ENCODE data around the gene ZNF335. TPM values are rescaled to one million over a fixed set of nuclear protein-coding genes. Genes with fewer than 3 reads are reported as not detected.
"Not testable (repeated sequence)": the region's sequence is repeated elsewhere in the genome, so short reads cannot be mapped to it uniquely, and the experiment has no call there.

Gene ZNF335
- total and polyA plus RNA-seq, 9 donors = 3.5 to 25.7 (median 15.7) TPM

DNA sequence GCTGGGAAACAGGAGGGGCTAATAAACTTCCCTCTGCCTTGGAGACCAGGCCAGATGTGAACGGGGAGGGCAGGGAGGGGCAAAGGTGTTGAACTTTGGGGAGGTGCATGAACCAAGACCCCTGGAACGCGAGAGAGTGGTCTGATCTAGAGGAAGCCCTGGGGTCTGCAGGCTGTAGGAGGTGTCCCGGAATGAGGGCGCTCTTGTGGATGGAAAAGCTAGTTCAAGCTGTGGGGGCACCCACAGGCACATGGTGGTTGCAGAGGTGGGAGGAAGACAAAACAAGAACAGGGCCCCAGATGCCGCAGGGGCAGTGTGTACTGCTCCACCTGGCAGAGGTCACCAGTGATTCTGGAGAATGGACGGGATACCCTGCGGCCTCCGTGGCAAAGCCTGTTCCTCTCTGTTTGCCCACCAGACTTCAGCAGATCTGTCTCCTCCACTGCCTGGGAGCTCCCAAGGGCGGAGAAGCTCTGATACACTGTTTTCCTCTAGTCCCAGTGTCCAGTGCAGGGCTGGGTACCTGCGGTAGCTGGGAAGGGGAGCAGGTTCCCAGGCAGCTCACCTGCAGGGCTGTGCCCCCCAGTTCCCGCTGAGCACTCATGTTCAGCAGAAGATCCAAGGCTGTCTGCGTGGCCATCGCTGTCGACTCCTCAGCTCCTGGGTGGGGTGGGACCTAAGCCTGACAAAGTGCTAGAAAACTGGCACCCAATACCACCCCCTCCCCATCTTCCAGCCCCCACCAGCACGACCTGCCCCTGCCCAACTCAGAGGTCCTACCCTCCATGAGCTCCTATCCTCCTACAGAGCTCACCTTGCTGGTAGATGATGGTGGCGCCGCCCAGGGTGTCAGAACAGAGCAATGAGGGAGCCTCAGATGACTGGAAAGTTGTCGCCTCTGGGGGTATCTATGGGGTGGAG lies 14.7 kb downstream of the ZNF335 start:
- H3K27me3 ChIP-seq = no peaks in the 10 kb centered on the region
- no peaks in the 10 kb centered on the region for H3K9me3 ChIP-seq
- TF ChIP-seq, protein P1, sequence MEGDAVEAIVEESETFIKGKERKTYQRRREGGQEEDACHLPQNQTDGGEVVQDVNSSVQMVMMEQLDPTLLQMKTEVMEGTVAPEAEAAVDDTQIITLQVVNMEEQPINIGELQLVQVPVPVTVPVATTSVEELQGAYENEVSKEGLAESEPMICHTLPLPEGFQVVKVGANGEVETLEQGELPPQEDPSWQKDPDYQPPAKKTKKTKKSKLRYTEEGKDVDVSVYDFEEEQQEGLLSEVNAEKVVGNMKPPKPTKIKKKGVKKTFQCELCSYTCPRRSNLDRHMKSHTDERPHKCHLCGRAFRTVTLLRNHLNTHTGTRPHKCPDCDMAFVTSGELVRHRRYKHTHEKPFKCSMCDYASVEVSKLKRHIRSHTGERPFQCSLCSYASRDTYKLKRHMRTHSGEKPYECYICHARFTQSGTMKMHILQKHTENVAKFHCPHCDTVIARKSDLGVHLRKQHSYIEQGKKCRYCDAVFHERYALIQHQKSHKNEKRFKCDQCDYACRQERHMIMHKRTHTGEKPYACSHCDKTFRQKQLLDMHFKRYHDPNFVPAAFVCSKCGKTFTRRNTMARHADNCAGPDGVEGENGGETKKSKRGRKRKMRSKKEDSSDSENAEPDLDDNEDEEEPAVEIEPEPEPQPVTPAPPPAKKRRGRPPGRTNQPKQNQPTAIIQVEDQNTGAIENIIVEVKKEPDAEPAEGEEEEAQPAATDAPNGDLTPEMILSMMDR (IDR thresholded peaks at IDR 0.05) = no peak
- TF ChIP-seq POLR2A (IDR thresholded peaks at IDR 0.05) (no peak), EP300 (IDR thresholded peaks at IDR 0.05) (no peak)
- H3K4me3 ChIP-seq = no peak overlapping the region
- H3K36me3 ChIP-seq = no peaks in the 10 kb centered on the region
- peak in 4 of 5 donors; percentile 12 to 28 (median 17) for DNase-seq
- intact Hi-C loops (cut with DNase I) = loop anchor here in 1 of 4 donors (5.0 kb wide), 1 partner anchor 65 kb away; the partner anchor contains the start of genes CTSA and NEURL2
- H3K4me1 ChIP-seq (ENCODE audit: insufficient read depth) = no peaks in the 10 kb centered on the region
- WGBS, 3 donors = 69 to 73% (median 71%) methylated on average over 19 of the region's 19 CpGs
- H3K27ac ChIP-seq = no peak overlapping the region

DNA sequence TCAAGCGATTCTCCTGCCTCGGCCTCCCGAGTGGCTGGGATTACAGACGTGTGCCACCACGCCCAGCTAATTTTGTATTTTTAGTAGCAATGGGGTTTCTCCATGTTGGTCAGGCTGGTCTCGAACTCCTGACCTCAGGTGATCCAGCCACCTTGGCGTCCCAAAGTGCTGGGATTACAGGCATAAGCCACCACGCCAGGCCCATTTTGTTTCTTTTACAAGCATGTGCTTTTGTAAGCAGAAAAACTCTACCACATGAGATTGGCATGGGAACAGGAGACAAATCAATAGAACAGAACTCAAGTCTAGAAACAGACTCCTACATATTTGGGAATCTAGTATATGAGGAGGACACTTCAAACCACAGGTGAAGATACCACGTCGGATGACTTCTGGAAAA lies 15.7 kb downstream of the ZNF335 start:
- not testable (repeated sequence) for H3K9me3 ChIP-seq; H3K27me3 ChIP-seq; H3K36me3 ChIP-seq; H3K4me1 ChIP-seq (ENCODE audit: insufficient read depth); H3K4me3 ChIP-seq; H3K27ac ChIP-seq
- 85 to 86% (median 86%) methylated on average over 10 of the region's 10 CpGs for WGBS, 3 donors
- intact Hi-C loops (cut with DNase I) = loop anchor here in 1 of 4 donors (5.0 kb wide), 1 partner anchor 64 kb away; the partner anchor contains the start of genes CTSA and NEURL2
- peak in 4 of 5 donors; percentile 5 to 13 (median 12) for DNase-seq

DNA sequence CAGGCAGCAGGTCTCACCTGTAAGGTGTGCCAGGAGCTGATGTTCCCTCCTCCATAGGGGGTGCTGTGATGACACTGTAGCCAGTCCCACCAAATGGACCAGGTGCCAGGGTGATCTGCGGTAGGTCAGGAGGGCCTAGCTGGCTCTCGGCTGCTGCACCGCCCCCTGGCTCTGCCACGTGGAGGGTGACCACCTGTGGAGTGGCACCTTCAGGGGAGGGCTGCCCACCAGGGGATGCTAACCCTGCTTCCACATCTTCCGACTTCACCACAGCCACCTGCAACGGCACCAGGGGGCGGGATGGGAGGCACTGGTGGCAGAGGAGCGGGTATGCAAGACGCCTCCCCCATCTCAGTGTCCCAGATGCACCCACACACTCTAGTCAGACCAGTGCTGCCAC lies 18.3 kb downstream of the ZNF335 start:
- Histone ChIP-seq H3K4me3 (no peak overlapping the region), H3K27ac (no peak overlapping the region), H3K27me3 (no peaks in the 10 kb centered on the region), H3K4me1 (ENCODE audit: insufficient read depth) (no peaks in the 10 kb centered on the region), H3K36me3 (no peaks in the 10 kb centered on the region), H3K9me3 (no peaks in the 10 kb centered on the region)
- intact Hi-C loops (cut with DNase I) = loop anchor here in 2 of 4 donors (5.0 kb wide), 2 partner anchors 131 to 546 kb away; partner anchors contain the start of gene DBNDD2 (in 1 of the 2)
- TF ChIP-seq, protein P1 (IDR thresholded peaks at IDR 0.05) = no peak
- TF ChIP-seq EP300 (IDR thresholded peaks at IDR 0.05) (no peak), POLR2A (IDR thresholded peaks at IDR 0.05) (no peak)
- 83 to 87% (median 83%) methylated on average over 5 to 9 of the region's 9 CpGs for WGBS, 3 donors
- DNase-seq = peak in 2 of 5 donors; percentile 21 to 37

DNA sequence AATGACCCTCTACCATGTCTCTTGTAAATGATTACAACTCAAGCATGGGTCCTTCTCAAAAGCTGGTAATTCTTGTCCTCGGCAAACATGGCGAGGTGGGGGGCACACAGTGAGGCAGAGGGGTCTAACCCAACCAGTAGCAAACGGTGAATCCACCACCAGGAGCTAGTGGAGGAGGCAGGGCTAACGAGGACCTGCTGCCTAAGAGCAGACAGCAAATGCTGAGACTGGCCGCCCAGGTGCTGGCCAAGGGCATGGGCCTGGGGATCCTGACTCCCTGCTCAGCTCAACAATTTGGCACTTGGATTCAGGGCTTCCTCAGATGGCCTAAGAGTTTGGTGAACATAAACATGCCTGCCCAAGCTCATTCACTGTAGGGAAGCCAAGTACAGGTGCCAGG lies 19.1 kb downstream of the ZNF335 start:
- TF ChIP-seq POLR2A (IDR thresholded peaks at IDR 0.05) (no peak), EP300 (IDR thresholded peaks at IDR 0.05) (no peak)
- TF ChIP-seq, protein P1 (IDR thresholded peaks at IDR 0.05) = no peak

More for the DNA sequence above, 19.1 kb downstream of the ZNF335 start:
- no peak overlapping the region for H3K4me3 ChIP-seq
- H3K36me3 ChIP-seq = no peaks in the 10 kb centered on the region
- H3K27me3 ChIP-seq = no peaks in the 10 kb centered on the region
- WGBS, 3 donors = 88 to 96% (median 92%) methylated on average over 5 of the region's 5 CpGs
- no peak overlapping the region for H3K27ac ChIP-seq
- DNase-seq = no peak
- H3K9me3 ChIP-seq = no peaks in the 10 kb centered on the region
- intact Hi-C loops (cut with DNase I) = loop anchor here in 2 of 4 donors (5.0 kb wide), 2 partner anchors 131 to 546 kb away; partner anchors contain the start of gene DBNDD2 (in 1 of the 2)
- H3K4me1 ChIP-seq (ENCODE audit: insufficient read depth) = no peaks in the 10 kb centered on the region

Measured in ovary (tissue), 9 donors.